H1 (cell line): ENCODE results near the gene SLC22A13.

ENCODE experiments used
- BRCA1 ChIP-seq: IDR thresholded peaks from 2 replicates; pipeline ENCODE4 v1.6.1; 2012; ENCODE audit warnings: low read depth, low read length, improper control_type of control experiment
- EP300 ChIP-seq, 2 experiments: IDR thresholded peaks; 1 replicate in 1 of 2; 2 replicates in 1 of 2; pipeline ENCODE4 v1.6.1; 2011 to 2012; ENCODE audit warnings: low read depth in 2 of 2, low read length in 2 of 2, mild to moderate bottlenecking in 2 of 2, borderline replicate concordance in 1 of 2, inconsistent platforms in 1 of 2, moderate library complexity in 1 of 2
- JUN ChIP-seq: IDR thresholded peaks from 2 replicates; pipeline ENCODE4 v1.6.1; 2011; ENCODE audit warnings: low read depth, mild to moderate bottlenecking, improper control_type of control experiment, low read length
- POLR2A ChIP-seq, 2 experiments: IDR thresholded peaks; 1 replicate in 1 of 2; 2 replicates in 1 of 2; pipeline ENCODE4 v1.6.1; 2011; ENCODE audit warnings: low read depth in 2 of 2, low read length in 2 of 2, mild to moderate bottlenecking in 2 of 2; ENCODE audit errors: control extremely low read depth in 1 of 2
- POLR2AphosphoS5 ChIP-seq: IDR thresholded peaks from 2 replicates; pipeline ENCODE4 v1.6.1; 2011; ENCODE audit warnings: low read depth, low read length
- RAD21 ChIP-seq, 2 experiments: IDR thresholded peaks in 1 of 2; conservative IDR thresholded peaks in 1 of 2; 2 replicates each; pipeline ENCODE4 v1.6.1; 2011; ENCODE audit warnings: low read depth in 2 of 2, low read length in 2 of 2, improper control_type of control experiment in 1 of 2, inconsistent platforms in 1 of 2, mild to moderate bottlenecking in 1 of 2, moderate library complexity in 1 of 2
- RXRA ChIP-seq: IDR thresholded peaks from 2 replicates; pipeline ENCODE4 v1.6.1; 2011; ENCODE audit warnings: low read depth, mild to moderate bottlenecking, low read length, moderate library complexity; ENCODE audit not compliant: insufficient read depth
- TF ChIP-seq, protein P1 (sequence below), 3 experiments: IDR thresholded peaks; 1 replicate in 2 of 3; 2 replicates in 1 of 3; pipeline versions ENCODE4 v1.5.1 to v1.6.1; 2011; ENCODE audit warnings: low read length in 3 of 3, mild to moderate bottlenecking in 3 of 3, inconsistent platforms in 2 of 3, low read depth in 1 of 3, moderate library complexity in 1 of 3; ENCODE audit not compliant: insufficient read depth in 1 of 3; ENCODE audit errors: control extremely low read depth in 1 of 3

DNA sequence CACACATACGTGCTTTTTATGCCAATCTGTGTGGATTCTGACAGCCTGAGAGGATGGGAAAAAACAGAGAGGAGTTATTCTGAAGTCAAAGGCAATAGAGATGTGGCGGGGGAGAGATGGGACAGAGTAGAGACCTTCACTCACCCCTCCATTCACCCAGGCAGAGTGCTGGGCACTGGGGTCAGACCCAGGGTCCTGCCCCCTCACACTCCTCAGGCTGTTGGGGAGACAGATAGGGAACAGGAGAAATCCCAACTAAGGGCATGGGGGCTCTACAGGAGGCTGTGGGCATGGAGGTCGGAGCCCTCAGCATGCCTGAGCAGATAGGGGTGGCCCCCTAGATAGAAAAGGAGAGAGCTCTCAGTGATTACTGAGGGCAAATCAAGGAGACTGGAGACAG, 46.7 kb downstream of the SLC22A13 start:
- TF ChIP-seq BRCA1 (no peak), JUN (no peak), POLR2AphosphoS5 (no peak), POLR2A (IDR thresholded peaks at IDR 0.05; ENCODE audit: control extremely low read depth in 1 of 2, low read depth in 2 of 2, low read length in 2 of 2) (no peak), RXRA (no peak), EP300 (IDR thresholded peaks at IDR 0.05; ENCODE audit: borderline replicate concordance in 1 of 2, low read depth in 2 of 2, low read length in 2 of 2) (no peak), RAD21 (IDR thresholded peaks at IDR 0.05 in 1 of 2, conservative IDR thresholded peaks at IDR 0.05 in 1 of 2; ENCODE audit: low read depth in 2 of 2, low read length in 2 of 2) (no peak)
- TF ChIP-seq, protein P1, sequence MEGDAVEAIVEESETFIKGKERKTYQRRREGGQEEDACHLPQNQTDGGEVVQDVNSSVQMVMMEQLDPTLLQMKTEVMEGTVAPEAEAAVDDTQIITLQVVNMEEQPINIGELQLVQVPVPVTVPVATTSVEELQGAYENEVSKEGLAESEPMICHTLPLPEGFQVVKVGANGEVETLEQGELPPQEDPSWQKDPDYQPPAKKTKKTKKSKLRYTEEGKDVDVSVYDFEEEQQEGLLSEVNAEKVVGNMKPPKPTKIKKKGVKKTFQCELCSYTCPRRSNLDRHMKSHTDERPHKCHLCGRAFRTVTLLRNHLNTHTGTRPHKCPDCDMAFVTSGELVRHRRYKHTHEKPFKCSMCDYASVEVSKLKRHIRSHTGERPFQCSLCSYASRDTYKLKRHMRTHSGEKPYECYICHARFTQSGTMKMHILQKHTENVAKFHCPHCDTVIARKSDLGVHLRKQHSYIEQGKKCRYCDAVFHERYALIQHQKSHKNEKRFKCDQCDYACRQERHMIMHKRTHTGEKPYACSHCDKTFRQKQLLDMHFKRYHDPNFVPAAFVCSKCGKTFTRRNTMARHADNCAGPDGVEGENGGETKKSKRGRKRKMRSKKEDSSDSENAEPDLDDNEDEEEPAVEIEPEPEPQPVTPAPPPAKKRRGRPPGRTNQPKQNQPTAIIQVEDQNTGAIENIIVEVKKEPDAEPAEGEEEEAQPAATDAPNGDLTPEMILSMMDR (IDR thresholded peaks at IDR 0.05; ENCODE audit: control extremely low read depth in 1 of 3, insufficient read depth in 1 of 3, low read depth in 1 of 3, low read length in 3 of 3) = no peak
